AG09319 (cell line): Measurements from ENCODE around the gene SLC39A9.
A peak's percentile ranks its signal among the peaks of the same experiment; 100 is the strongest.

Experiments
- DNase-seq: peaks from one replicate; pipeline ENCODE4 v3.0.0-alpha.2; 2010; ENCODE audit warnings: low read depth; ENCODE audit errors: extremely low read depth
- CTCF ChIP-seq: IDR thresholded peaks from 2 replicates; pipeline ENCODE4 v1.5.1; 2011; ENCODE audit warnings: low read depth, mild to moderate bottlenecking, inconsistent platforms, low read length, moderate library complexity

Gene SLC39A9, protein sequence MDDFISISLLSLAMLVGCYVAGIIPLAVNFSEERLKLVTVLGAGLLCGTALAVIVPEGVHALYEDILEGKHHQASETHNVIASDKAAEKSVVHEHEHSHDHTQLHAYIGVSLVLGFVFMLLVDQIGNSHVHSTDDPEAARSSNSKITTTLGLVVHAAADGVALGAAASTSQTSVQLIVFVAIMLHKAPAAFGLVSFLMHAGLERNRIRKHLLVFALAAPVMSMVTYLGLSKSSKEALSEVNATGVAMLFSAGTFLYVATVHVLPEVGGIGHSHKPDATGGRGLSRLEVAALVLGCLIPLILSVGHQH

GRCh38 chr14:69398053-69398817 lies at the start of gene SLC39A9, which contains the start of gene ERH:
Gene SLC39A9, plus strand, starts transcription at chr14:69398692. Its CDS starts 678 bp downstream, at chr14:69399370.
Gene ERH, minus strand, starts transcription at chr14:69398299. Its CDS starts 66 bp downstream, at chr14:69398233.
- no peak for TF ChIP-seq CTCF
- peak; percentile 91 for DNase-seq

- TF ChIP-seq CTCF = no peak
- no peak for DNase-seq
Measured at GRCh38 chr14:69349091-69349777, 49.3 kb upstream of the SLC39A9 start.

DNA sequence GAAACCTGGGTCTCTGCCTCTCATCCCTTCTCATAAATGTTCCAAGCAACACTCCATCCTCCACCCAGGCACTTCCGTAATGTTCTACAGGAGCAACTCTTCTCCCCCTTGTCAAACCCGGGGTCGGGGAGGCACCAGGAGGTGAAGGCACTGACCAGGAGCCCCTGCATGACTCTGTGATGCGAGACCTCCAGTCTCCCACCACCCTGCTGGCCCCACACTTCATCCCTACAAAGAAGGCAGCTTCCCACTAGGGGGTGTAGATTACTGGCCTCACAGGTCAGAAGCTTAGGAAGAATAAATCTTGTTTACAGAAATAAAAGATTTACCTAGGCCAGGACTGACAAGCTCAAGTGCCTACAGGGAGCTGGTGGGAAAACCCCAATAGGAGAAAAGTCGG lies 47.6 kb upstream of the SLC39A9 start:
- no peak for TF ChIP-seq CTCF
- no peak for DNase-seq

GRCh38 chr14:69351385-69351784 lies 47.1 kb upstream of the SLC39A9 start:
- TF ChIP-seq CTCF = no peak
- DNase-seq = no peak

DNA sequence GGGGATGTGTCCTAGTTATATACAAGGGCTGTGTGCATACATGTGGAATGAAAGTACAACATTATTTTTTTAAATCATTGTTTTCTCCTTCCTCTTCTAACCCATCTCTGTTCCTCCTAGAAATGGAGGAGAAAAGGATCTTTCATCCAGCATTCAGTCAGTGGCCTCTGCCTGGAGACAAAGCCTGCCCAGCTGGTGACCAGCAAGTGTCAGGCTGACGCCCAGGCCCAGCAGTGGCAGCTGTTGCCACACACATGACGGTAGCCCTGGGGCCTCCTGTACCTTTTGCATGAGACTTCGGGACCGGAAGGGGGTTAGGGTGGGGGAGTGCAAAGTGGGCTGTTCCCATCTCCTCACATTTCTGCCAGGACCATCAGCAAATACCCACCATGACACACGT lies 46.6 kb upstream of the SLC39A9 start:
- no peak for DNase-seq
- no peak for TF ChIP-seq CTCF

- no peak for TF ChIP-seq CTCF
- DNase-seq = no peak
Measured at GRCh38 chr14:69353168-69353567, 45.3 kb upstream of the SLC39A9 start.
